ENCODE results near the gene DUSP22. TPM values are rescaled to one million over a fixed set of nuclear protein-coding genes. Genes with fewer than 3 reads are reported as not detected.
"Not testable (repeated sequence)": the region's sequence is repeated elsewhere in the genome, so short reads cannot be mapped to it uniquely, and the experiment has no call there.

DUSP22 gene
- total RNA-seq, 1 donor from 2014 or later, result 31.8 TPM

DNA sequence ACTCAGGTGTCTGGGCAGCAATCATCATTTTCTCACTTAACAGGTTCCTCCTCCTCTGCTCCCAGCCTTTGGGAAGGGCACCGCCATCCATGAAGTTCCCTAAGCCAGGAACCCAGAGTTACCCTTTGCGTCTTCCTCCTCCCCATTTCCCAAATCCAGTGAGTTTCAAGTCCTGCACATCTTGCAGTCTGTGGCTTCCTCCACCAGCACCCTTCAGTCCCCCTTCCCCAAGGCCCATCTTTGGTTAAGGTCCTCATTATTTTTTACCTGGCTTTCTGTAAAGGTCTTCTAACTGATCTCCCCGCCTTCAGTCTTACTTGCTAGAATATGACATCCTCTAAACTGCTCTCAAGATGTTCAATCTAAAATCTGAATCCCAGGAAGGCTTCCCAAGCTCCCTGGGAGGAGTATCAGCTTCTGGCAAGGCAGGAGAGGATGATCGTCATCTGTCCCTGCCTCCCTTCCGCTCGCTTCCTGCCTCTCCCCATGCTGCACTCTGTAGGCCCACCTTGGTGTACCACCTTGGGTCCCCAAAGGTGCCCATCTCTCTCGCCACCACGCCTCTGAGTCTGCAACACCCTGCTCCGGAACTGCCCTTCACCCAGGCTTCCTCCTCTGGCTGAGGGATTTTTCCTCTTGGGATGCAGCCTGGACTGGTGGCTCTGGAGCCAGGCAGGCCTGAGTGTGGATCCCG, 11.4 kb upstream of the DUSP22 start:
- DNase-seq, result no peak

DNA sequence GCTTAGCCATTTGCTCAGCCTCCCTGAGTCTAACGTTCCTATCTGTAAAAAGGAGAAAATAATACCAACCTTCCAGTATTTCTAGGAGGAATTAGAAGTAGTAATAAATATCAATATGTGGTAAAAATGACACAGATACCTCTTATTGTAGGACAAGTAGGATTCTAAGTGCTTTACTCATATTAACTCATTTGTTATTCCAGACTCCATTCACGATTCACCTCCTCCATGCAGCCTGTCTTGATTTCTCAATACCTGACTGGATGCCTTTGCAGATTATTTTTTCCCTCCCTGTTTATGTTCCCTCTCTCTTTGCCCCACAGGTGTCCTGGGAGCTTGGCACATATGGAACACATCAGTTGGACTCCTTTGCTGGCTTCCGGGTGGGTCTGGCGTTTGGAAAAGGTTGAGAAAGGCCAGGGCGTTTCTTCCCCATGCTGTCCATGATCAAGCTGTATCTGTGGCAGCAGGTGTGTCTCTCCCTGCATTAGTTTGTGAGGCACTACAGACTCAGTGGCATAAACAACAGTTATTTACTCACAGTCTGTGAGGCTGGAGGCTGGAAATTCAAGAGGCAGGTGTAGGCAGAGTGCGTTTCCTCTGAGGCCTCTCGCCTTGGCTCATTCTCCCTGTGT, 10.7 kb upstream of the DUSP22 start:
- DNase-seq, result no peak

- DNase-seq, result no peak
Observed at GRCh38 chr6:282177-282866, 10.0 kb upstream of the DUSP22 start.

GRCh38 chr6:282867-283416, 9.3 kb upstream of the DUSP22 start:
- DNase-seq, result no peak

GRCh38 chr6:284486-284885, 7.8 kb upstream of the DUSP22 start:
- peak; percentile 71 for DNase-seq

DNA sequence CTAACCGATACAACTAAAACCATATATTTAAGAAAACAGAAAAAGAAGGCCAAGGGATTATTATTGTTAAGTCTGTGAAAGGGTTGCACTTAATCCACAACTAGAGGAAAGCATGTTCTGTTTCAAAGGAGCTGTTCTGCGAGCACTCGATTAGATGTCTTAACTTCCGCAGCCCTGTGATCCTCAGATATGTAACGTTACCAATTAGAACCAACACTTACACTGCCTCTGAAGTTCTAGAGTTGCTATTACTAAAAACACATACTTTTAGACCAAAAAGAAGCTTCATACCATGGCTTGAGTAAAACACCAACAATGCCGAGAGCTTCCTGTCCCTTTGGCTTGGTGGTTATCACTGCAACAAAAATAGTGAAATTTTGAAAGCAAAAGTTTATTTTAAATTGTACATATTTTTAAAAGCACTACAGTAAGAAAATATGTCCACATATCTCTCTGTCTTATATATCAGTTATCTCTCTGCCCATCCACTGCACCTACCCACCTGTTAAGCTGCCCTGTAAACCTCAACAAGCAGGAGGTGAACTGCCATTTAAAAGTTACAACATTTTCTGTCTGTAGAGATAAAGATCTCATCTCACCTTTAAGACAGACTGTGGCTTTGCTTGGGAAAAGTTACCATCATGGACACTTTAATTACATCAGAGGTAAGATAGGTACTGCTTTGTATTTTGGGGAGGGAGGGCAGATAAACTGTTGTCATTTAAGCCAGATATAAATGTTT, 7.1 kb upstream of the DUSP22 start:
- DNase-seq, result no peak

- DNase-seq, result not testable (repeated sequence)
Observed at GRCh38 chr6:285902-286301, 6.4 kb upstream of the DUSP22 start.

- DNase-seq, result no peak
Observed at GRCh38 chr6:286681-287488, 5.4 kb upstream of the DUSP22 start.

DNA sequence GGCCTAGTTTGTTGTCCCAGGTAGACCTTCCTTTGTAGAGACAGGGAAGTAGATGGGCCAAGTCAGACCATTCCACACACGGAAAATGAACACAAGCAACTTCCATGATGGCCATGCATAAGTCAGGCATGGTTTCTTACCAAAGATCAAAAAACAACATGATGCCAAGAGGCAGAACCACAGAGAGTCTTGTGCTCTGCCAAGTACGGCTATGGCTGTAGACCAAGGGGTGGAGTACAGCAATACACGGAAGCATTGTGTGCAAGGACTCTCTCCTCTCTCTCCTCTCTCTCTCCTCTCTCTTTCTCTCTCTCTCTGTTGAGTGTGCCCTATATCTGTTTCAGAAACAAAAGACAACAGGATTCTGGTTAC, 4.8 kb upstream of the DUSP22 start:
- no peak for DNase-seq

- no peak for DNase-seq
Observed at GRCh38 chr6:288866-289265, 3.4 kb upstream of the DUSP22 start.

GRCh38 chr6:290111-290922, 2.0 kb upstream of the DUSP22 start:
- no peak for DNase-seq

DNA sequence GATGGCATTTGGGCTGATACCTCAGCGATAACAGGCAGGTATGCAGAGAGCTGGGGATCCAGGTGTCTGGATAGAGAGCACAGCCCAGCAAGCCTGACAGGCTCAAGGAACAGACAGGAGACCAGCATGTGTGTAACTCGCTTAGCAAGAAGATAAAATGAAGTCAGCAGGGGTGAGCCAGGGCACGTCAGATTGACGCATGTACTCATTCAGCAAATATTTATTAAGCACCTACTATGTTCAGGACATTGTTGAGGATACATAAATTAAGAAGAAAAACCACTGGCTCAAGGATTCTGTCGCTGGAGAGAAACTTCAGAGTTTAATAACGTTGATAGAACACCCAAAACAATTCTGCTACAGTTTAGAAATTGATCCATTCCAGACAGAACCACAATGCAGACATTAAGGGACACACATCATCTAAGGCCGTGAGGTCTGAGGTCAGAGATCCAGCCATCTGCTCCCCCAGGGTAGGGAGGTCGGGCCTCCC, 1.0 kb upstream of the DUSP22 start:
- DNase-seq, result peak; percentile 35

DNA sequence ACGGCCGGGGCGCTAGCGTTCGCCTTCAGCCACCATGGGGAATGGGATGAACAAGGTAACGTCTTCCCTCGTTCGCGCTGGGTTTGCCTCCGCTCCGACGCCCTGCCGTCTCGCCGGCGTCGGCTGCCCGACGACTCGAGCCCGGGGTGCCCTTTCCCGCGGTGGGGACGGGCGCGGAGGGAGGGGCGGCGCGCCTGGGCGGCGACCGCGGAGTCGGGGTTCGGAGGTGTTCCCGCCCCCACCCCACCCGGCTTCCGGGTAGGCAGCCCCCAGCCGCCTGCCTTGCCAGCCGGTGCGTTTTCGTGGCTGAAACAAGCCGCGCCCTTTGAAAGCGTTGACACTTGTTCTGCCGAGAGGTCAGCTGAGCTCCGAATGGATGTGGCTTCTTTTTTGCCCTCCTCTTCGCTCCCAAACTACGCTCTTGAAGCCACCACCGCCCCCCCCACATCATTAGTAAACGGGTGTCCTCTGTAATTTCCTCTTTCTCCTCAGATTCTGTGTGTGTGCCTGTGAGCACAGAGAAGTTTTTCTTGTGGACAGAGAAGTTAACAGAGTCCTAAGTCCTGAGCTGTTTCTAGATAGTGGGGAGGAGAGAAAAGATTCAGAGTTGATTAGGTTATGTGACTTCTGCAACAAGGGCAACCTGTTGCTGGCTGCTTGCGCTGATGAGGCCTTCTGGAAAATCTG, 362 bp downstream of the DUSP22 start:
- peak; percentile 70 for DNase-seq

DNA sequence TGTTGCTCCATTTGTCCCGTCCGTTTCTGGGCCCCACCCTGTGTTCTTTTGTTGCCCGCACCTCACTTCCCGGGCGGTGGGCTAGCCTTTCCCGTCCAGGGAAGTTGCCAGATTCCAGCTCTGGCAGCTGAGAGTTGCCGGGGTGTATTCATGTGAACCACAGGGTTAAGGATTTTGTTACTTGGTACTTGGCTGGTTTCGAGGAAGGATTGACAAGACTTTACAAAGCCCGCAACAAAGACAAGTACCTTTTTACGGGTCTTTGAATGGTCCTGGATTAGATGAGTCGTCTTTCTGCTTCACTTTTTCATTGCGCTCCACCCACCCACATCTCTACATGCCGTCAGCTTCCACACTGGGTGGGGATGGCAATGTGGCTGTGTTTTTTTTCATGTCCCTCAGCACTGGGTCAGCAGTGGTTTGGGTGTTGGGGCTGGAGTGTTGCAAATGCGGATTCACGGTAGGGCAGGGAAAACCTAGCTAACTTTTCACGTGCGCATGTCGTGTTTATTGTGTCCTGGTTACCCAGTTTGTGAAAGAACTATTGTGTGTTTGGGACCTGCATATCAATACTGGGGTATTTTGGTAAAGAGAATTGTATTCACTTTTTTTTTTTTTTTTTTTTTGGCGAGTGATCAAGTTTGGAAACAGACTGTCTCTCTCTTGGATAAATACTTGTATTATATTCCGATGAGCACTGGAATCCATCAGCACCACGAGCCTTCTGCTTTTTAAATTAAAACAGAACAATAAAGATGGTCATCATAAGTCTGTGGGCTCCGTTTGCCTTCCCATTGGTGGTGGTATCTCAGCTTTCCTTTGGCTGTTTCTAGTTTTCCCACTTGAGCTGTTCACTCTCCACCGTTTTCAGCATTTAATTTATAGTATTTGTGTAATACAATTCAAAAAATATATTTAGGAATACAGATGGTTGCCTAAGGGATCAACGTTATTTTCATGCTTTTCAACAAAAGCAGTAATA, 1.2 kb downstream of the DUSP22 start:
- peak; percentile 61 for DNase-seq

DNA sequence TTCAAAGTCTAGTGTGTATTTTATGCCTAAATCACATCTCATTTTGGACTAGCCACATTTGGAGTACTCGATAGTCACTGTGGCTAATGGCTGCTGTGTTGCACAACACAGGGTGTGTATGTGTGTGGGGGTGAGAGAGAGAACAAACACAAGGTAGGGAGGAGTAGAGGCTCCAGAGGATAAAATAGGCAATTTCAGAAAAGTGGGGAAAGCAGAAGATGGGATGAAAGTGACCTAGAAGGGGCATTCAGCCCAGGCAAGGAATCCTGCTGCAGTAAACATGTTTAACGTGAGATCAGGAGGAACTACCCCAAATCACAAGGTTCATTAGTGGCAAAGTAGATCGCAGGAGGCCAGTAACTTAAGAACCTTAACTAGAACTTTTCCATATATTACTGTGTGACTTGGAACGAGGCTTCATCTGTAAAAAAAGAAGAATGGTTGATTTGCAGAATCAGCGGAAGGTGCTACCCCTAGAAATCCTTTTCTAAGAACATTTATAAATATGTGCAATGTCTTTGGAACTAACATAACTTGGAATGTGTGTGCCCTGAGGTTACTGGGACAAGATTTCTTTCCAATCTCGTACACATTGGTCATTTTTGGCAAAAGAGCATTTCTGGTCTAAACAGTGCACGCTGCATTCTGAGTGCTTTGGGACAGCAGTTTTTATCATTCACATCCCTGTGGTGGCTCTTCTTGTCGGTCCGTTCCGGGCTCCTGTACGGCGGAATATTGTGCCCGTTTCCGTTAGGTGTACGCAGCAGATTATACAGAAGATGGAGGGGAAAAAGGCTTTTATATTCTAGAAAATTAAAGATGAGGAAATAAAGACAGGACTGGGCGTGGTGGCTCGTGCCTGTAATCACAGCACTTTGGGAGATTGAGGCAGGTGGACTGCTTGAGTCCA, 2.6 kb downstream of the DUSP22 start:
- no peak for DNase-seq

DNA sequence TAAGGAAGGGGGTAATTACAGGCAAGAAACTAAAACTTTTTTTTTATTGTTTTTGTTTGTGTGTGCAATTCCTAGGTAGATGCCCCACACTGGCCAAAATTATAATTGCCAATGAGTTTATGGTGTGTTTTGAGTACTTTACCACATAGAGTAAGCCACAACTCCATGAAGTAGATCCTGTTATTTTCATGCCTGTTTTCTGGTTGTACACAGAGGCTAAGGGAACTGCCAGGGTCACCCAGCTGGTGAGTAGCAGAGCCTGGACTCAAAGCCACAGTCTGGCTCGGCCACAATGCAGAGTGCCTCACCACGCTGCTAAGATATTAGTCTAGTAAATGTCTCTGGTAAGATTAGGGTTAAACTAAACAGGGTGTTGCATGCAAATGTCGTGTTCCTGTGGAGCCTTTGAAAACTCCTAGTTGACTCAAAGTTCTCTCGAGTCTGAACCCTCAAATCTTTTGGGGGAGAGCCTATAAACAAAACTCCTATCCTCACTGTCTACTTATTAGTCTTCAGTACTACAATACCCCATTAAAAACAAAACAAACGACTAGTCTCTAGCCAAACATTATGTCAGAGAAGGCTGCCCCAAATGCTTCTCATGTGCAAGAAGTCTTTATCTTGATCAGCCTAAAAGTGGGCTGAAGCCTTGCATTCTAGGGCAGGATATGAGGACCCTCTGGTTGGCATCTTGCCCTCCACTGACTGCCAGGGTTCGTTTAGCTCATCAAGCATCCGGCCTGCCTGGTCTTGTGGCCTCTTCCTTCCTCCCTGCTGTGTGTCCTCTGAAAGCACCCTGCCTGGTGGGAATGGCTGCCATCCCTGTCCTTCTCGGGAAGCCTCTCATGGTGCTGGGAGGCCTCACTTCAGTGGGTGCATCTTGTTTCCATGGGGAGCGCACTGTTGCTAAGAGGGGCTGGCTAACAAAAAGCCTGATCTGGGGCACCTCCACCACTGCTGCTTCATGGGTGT, 4.2 kb downstream of the DUSP22 start:
- DNase-seq, result no peak

Data from tongue (tissue), 2 donors.